Middle frontal gyrus (tissue), 1 donor: ENCODE data around the gene CDH15.
A peak's percentile ranks its signal among the peaks of the same experiment; 100 is the strongest.

Source experiments
- DNase-seq: peaks from one replicate; pipeline ENCODE4 v3.0.0-alpha.2; 2015; ENCODE audit warnings: low spot score; ENCODE audit errors: extremely low spot score

CDH15 gene

DNA sequence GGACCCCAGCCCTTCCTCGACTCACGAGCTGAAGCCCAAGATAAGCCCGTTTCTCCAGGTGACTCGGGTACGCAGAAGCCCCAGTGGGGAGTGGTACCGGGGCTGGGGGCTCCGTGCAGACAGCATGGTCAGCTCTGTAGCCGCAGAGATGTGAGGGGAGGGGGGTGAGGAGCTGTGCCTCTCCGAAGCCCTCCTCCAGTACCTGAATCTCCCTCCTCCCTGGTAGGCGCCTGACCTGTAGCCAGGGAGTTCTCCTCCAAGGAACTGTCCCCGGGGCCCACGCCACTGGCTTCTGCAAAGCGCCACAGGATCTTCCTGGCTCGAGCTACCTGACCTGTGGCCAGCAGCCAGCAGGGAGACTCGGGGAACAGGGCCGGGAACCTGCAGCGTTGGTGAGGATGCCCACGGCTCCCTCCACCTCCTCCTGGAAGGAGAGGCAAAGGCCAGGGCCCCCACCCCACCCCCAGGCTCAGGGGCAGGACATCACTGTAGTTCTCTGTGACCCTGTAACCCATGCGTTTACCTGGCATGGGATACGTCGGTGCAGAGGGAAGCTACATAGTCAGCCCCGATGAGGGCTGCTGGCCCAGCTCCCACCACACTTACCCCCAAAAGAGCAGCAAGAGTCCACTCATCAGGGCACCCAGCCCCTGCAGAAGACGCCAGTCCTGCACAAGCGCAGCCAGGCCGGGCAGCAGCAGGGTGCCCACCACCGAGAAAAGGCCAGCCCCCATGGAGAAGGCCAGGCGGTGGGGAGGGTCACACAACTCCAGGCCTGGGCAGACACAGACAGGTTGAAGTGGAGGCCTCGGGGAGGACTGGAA is 27.1 kb downstream of the CDH15 start:
- no peak for DNase-seq

DNA sequence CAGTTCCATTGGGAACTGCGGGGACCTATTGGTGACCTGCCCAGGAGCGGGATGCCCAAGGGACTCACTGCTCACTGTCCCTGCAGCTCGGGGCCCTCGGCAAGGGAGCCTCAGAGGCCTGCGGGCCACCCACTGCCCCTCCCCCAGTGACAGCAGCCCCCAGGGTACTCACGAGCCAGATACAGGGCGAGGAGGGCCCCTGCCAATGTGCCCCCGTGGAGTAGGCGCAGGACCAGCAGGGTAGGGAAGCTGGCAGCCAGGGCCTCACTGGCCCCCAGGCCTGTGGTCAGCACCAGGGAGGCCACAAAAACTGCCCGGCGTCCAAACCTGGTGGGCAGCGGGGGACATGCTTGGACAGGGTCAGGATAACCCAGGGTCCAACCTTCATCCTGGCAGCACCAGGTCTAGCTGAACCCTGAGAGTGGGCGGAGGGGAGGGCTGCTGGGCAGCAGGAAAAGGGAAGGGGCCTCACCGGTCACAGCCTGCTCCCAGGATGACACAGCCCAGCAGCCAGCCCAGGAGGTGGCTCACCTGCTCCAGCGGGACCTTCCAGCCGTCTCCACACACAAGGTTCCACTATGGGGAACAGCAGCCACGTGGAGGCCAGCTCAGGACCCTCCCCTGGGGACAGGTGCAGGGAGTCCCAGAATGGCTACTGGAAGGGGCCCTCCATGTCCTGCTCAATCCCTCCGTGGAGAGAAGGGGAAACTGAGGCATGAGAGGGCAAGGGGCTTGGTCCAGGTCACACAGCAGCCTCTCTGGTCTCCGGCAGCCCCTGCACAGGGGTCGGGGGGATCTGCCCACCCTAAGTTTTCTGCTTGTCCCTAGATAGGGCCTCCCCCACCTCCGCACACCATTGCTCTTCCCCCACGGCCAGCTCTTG is 27.9 kb downstream of the CDH15 start:
- DNase-seq = no peak

DNA sequence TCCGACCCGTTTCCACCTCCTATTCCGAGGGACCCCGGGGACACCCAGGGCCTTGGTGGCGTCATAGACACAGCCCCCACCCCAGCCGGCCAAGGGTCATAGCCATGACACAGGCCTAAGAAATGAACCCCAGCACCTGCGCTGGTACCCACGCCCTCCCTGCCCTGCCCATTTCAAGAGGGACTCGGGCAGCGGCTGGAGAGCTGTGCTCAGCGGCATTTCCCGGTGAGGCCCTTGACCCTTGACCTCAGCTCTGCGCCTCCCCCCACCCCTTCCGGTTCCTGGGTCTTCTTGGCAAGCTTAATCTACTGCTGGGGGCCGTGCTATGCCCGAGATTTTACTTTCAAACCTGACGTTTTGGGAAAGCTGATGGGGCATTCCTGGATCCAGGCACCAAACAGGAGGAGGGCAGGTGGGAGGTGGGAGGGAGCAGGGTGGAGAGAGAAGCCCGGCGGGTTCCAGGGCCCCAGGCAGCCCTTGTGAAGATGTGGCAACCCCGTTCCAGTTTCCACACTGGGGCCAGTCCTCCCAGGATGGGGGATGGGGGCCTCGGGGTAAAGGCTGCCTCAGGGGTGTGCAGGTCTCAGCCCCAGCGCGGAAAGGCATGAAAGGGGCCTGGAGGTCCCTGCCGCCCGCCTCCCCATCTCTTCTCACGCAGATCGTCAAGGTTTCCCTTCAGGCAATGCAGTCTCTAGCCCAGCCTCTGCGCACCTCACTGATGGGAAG is 28.7 kb downstream of the CDH15 start, which contains the start of gene SLC22A31:
Gene SLC22A31 (minus strand): TSS at position 414 of the 726 bp plus-strand sequence. CDS start 36 bp downstream, at position 378.
- DNase-seq = no peak

DNA sequence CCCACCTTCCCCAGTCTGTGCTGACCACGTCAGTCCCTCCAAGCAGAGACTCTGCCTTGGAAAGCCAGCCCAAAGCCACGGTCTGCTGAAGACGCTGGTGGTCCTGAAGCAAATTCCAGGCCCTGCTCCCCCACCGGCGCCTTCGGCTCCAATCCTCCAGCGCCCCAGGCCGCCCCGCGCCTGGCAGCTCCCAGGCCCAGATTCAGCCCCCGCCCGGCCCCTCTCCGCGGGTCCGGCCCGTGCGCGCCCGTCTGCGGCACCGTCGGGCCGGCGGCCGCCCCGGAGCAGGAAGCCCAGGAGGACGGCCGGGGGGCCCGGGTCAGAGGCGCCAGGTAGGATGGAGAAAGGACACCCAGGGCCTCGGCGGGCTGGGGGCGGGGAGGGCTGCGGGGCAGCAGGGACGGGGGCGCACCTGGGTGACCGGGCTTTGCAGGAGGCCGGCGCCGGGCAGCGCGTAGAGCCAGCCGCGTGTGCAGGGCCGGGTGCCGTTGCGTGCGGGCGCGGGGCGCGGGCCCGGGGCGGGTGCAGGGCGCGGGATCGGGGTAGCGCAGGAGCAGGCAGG is 29.4 kb downstream of the CDH15 start:
- no peak for DNase-seq

- no peak for DNase-seq
These were observed 30.2 kb downstream of the CDH15 start for GRCh38 chr16:89201439-89202377.

DNA sequence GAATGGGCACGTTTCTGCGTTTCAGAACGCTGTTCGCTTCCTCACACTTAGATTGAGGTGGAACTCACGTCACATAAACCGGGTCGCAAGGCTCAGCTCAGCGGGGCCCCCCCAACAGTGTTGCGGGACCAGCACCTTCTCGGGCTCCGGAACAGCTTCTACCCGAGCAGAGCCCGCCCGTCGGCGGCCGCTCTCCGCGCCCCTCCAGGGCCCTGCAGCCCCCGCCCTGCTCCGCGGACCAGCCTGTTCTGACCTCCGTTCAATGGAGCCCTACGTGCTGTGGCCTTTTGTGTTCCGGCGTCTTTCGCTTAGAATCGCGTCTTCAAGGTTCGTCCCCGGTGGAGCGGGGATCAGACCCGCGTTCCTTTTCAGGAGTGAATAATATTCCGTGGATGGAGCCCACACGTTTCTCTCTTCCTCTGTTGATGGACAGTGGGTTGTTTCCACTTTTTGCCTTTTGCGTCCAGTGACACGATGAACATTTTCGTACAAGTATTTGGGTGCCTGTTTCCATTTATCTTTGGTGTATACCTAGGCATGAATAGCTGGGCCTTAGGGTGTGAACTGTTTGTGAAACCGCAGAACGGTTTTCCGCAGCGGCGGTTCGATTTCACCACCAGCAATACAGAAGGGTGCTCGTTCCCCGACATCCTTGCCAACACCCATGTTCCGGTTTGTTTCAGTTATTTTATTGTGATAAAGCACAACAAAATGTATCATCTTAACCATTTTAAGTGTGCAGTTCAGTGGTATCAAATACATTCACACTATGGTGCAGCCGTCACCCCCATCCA is 31.1 kb downstream of the CDH15 start:
- DNase-seq = no peak

- no peak for DNase-seq
These were observed 36.4 kb downstream of the CDH15 start for GRCh38 chr16:89207993-89208392.

GRCh38 chr16:89209522-89210044 is 38.0 kb downstream of the CDH15 start:
- no peak for DNase-seq

GRCh38 chr16:89210165-89210903 is 38.8 kb downstream of the CDH15 start:
- no peak for DNase-seq

- DNase-seq = no peak
These were observed 39.5 kb downstream of the CDH15 start for GRCh38 chr16:89210904-89211515.

DNA sequence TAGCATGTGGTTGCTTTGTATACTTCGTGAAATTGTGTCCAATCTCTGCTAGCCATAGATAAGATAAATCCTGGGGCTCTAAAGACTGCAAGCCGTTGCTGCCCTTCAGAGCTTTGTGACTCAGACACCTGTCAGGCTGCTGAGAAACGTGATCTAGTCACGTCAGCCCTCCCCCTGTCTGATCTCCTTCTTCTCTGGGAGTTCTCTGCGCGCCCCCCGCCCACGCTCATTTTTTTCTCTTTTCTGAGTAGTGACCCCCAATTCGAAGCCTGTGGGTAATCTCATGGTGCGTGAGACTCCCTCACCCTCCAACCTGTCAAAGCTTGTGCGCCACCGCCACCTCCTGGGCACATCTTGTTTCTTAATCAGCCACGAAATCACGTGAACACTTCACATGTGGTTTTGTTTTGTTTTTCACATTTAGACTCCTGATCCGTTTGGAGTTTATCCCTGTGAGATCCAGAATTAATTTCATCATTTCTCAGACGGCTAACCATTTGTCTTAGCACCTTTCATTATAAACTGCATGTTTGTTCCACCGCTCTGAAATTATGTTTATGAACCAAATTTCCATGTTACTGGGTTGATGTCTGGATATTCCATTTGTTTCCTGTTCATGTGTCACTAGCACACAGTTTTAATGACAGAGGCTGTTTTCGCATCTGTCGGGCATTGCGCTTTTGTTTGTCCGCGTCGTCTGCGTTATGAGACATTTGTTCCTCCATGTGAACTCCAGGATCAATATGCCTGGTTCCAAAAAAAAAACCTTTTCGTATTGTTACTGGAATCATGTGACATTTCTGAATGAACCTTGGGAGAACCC is 45.0 kb downstream of the CDH15 start:
- peak; percentile 70 for DNase-seq

- no peak for DNase-seq
These were observed 45.5 kb downstream of the CDH15 start for GRCh38 chr16:89217138-89217387.

- peak; percentile 82 for DNase-seq
These were observed 46.0 kb downstream of the CDH15 start, which contains the start of gene ZNF778 for GRCh38 chr16:89217388-89218191. Gene ZNF778, plus strand, starts transcription at chr16:89217703. Its CDS starts 3,425 bp downstream, at chr16:89221128.

DNA sequence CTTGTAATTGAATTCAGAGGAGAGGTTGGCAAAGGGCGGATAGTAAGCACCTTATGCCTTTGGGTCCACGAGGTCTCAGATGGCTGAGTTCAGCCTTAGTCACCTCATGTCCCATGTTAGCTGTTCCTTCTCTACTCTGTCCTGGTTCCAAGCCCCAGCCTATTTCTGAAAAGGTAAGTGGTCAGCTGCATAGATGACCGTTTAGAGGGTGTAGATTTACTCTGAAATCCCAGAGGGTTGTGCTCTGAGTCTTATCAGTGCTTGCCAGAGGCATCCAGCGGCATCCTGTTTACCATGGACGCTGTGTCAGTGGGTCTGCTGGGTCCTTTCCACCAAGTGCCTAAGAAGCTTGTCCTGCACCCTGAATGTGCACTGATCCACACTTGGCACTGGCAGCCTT is 47.8 kb downstream of the CDH15 start:
- no peak for DNase-seq

DNA sequence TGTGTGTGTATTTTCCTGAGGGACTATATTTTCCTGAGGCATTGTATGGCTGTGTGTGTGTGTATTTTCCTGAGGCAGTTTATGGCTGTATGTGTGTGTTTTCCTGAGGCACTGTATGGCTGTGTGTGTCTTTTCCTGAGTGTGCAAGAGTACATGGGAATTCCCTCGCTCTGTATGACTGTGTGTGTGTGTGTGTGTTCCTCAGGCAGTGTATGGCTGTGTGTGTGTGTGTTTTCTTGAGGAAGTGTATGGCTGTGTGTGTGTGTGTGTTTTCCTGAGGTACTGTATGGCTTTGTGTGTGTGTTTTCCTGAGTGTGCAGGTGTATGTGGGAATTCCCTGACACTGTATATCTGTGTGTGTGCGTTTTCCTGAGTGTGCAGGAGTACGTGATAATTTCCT is 50.1 kb downstream of the CDH15 start:
- no peak for DNase-seq

DNA sequence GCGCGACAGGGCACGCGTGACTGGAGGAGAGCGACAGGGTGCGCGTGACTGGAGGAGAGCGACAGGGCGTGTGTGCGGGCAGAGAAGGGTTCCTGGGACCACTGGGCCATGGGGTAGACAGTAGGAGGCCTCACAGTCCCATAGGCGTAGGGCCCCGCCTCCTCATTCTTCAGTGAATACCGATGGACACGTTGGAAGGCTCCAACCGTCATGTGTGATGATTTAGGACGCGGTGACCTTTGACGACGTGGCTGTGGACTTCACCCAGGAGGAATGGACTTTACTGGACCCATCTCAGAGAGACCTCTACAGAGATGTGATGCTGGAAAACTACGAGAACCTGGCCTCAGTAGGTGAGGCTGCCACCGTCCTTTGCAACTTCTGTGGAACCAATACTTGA is 51.4 kb downstream of the CDH15 start:
- DNase-seq = no peak
